HG02642 (cell line): ENCODE results near the gene SEC31B.

Experiments
- ATAC-seq: cut with Tn5 transposase; IDR thresholded peaks from one replicate; pipeline ENCODE4 v1.9.1; 2021; ENCODE audit warnings: mild to moderate bottlenecking; ENCODE audit not compliant: unreplicated experiment, poor library complexity

Gene SEC31B

GRCh38 chr10:100447663-100448062 is 72.0 kb downstream of the SEC31B start:
- no peak for ATAC-seq

- ATAC-seq = no peak
Measured at GRCh38 chr10:100446130-100446761, 73.4 kb downstream of the SEC31B start.

GRCh38 chr10:100442548-100442947 is 77.1 kb downstream of the SEC31B start:
- ATAC-seq = no peak

- ATAC-seq = no peak
Measured at GRCh38 chr10:100438674-100439315, 80.9 kb downstream of the SEC31B start.
